Mucosa of stomach (tissue), 1 donor: ENCODE results near the gene PARP6.

Source experiments
- H3K27me3 ChIP-seq: one replicate; pipeline ENCODE4 v1.7.0; 2013; ENCODE audit warnings: mild to moderate bottlenecking, low read length; ENCODE audit not compliant: control insufficient read depth, insufficient read depth
- H3K36me3 ChIP-seq: one replicate; pipeline ENCODE4 v1.7.0; 2013; ENCODE audit warnings: low read length; ENCODE audit not compliant: control insufficient read depth, insufficient read depth
- H3K4me1 ChIP-seq: one replicate; pipeline ENCODE4 v1.7.0; 2013; ENCODE audit warnings: mild to moderate bottlenecking, low read length; ENCODE audit not compliant: control insufficient read depth, insufficient read depth
- H3K4me3 ChIP-seq: one replicate; pipeline ENCODE4 v1.7.0; 2013; ENCODE audit warnings: low read length
- H3K9ac ChIP-seq: one replicate; pipeline ENCODE4 v1.7.0; 2013; ENCODE audit warnings: mild to moderate bottlenecking, low read length, moderate library complexity
- H3K9me3 ChIP-seq: one replicate; pipeline ENCODE4 v1.7.0; 2013; ENCODE audit warnings: mild to moderate bottlenecking, low read length, moderate library complexity; ENCODE audit not compliant: control insufficient read depth
- donor health status: Pancreatic carcinoma.

PARP6 gene

GRCh38 chr15:72192416-72192815 lies 79.9 kb downstream of the PARP6 start:
- Histone ChIP-seq H3K9me3 (no peaks in the 10 kb centered on the region), H3K27me3 (peaks cover 11% of the 10 kb centered on the region), H3K4me1 (no peaks in the 10 kb centered on the region), H3K4me3 (no peak overlapping the region), H3K36me3 (no peaks in the 10 kb centered on the region), H3K9ac (no peak overlapping the region)
